Astrocyte (in vitro differentiated cells and primary cell): ENCODE results near the gene RAPGEF6. TPM values are rescaled to one million over a fixed set of nuclear protein-coding genes. Genes with fewer than 3 reads are reported as not detected.

ENCODE experiments used
- DNase-seq: peaks from one replicate; pipeline ENCODE4 v3.0.0-alpha.2; 2010; ENCODE audit warnings: low read depth
- FAIRE-seq: peaks from 2 replicates; lab custom pipeline; 2011; peaks lifted over from hg19 to GRCh38; lab: Jason Lieb, UNC
- H2AFZ ChIP-seq: 2 replicates; pipeline ENCODE4 v1.6.0; 2012; ENCODE audit warnings: low read depth, low read length, inconsistent platforms
- H3K27ac ChIP-seq: 2 replicates; pipeline ENCODE4 v1.5.1; 2011; ENCODE audit warnings: low read depth, low read length, inconsistent platforms
- H3K27me3 ChIP-seq: 2 replicates; pipeline ENCODE4 v1.6.0; 2011; ENCODE audit warnings: low read length, inconsistent platforms; ENCODE audit not compliant: insufficient read depth
- H3K36me3 ChIP-seq: 2 replicates; pipeline ENCODE4 v1.5.1; 2011; ENCODE audit warnings: low read length, inconsistent platforms; ENCODE audit not compliant: insufficient read depth
- H3K4me1 ChIP-seq: 2 replicates; pipeline ENCODE4 v1.5.1; 2011; ENCODE audit warnings: low read length, inconsistent platforms; ENCODE audit not compliant: insufficient read depth
- H3K4me2 ChIP-seq: 2 replicates; pipeline ENCODE4 v1.6.0; 2012; ENCODE audit warnings: low read length, inconsistent platforms
- H3K4me3 ChIP-seq: 2 replicates; pipeline ENCODE4 v1.5.1; 2011; ENCODE audit warnings: low read depth, mild to moderate bottlenecking, low read length, inconsistent platforms; ENCODE audit not compliant: insufficient read depth
- H3K79me2 ChIP-seq: 2 replicates; pipeline ENCODE4 v1.6.0; 2012; ENCODE audit warnings: mild to moderate bottlenecking, low read length, inconsistent platforms; ENCODE audit not compliant: insufficient read depth
- H3K9ac ChIP-seq: 2 replicates; pipeline ENCODE4 v1.6.0; 2012; ENCODE audit warnings: mild to moderate bottlenecking, low read length, inconsistent platforms
- H3K9me3 ChIP-seq: 2 replicates; pipeline ENCODE4 v1.5.1; 2012; ENCODE audit warnings: low read depth, mild to moderate bottlenecking, low read length, inconsistent platforms; ENCODE audit not compliant: insufficient read depth
- H4K20me1 ChIP-seq: 2 replicates; pipeline ENCODE4 v1.6.0; 2012; ENCODE audit warnings: low read length, inconsistent platforms; ENCODE audit not compliant: insufficient read depth
- H3K27ac Mint-ChIP-seq: one replicate; pipeline ENCODE4 v1.8.0; 2021; ENCODE audit warnings: mild to moderate bottlenecking, mixed read lengths; ENCODE audit not compliant: unreplicated experiment
- H3K27me3 Mint-ChIP-seq: one replicate; pipeline ENCODE4 v1.8.0; 2021; ENCODE audit warnings: low read depth, mixed read lengths; ENCODE audit not compliant: unreplicated experiment
- H3K36me3 Mint-ChIP-seq: one replicate; pipeline ENCODE4 v1.8.0; 2021; ENCODE audit warnings: low read depth, mixed read lengths; ENCODE audit not compliant: unreplicated experiment
- H3K4me1 Mint-ChIP-seq: one replicate; pipeline ENCODE4 v1.8.0; 2021; ENCODE audit warnings: low read depth, mixed read lengths; ENCODE audit not compliant: unreplicated experiment
- H3K4me3 Mint-ChIP-seq: one replicate; pipeline ENCODE4 v1.8.0; 2021; ENCODE audit warnings: mild to moderate bottlenecking, moderate library complexity, mixed read lengths; ENCODE audit not compliant: unreplicated experiment
- H3K9me3 Mint-ChIP-seq: one replicate; pipeline ENCODE4 v1.8.0; 2021; ENCODE audit warnings: mild to moderate bottlenecking, mixed read lengths; ENCODE audit not compliant: unreplicated experiment
- EZH2 ChIP-seq: IDR thresholded peaks from 2 replicates; pipeline ENCODE4 v1.6.1; 2012; ENCODE audit warnings: mild to moderate bottlenecking, low read length, inconsistent platforms; ENCODE audit not compliant: insufficient read depth
- total RNA-seq: library from RNA; stranded (reverse); gene quantifications from 2 replicates; pipeline ENCODE4 v1.2.1, GENCODE V29; 2021
- TF ChIP-seq, protein P1 (sequence below): IDR thresholded peaks from 2 replicates; pipeline ENCODE4 v1.5.1; 2011; ENCODE audit warnings: low read depth, mild to moderate bottlenecking, inconsistent platforms, low read length, moderate library complexity; ENCODE audit not compliant: insufficient read depth

The RAPGEF6 gene
- total RNA-seq, 1 donor from 2014 or later = 14.9 TPM

GRCh38 chr5:131581702-131582101 lies 53.3 kb downstream of the RAPGEF6 start:
- peaks cover 13% of the 10 kb centered on the region for H4K20me1 ChIP-seq
- no peak for DNase-seq
- TF ChIP-seq EZH2 = no peak
- TF ChIP-seq, protein P1, sequence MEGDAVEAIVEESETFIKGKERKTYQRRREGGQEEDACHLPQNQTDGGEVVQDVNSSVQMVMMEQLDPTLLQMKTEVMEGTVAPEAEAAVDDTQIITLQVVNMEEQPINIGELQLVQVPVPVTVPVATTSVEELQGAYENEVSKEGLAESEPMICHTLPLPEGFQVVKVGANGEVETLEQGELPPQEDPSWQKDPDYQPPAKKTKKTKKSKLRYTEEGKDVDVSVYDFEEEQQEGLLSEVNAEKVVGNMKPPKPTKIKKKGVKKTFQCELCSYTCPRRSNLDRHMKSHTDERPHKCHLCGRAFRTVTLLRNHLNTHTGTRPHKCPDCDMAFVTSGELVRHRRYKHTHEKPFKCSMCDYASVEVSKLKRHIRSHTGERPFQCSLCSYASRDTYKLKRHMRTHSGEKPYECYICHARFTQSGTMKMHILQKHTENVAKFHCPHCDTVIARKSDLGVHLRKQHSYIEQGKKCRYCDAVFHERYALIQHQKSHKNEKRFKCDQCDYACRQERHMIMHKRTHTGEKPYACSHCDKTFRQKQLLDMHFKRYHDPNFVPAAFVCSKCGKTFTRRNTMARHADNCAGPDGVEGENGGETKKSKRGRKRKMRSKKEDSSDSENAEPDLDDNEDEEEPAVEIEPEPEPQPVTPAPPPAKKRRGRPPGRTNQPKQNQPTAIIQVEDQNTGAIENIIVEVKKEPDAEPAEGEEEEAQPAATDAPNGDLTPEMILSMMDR = no peak
- H3K27me3 ChIP-seq = no peaks in the 10 kb centered on the region
- H3K27ac ChIP-seq = no peak overlapping the region
- H3K27me3 Mint-ChIP-seq = no peaks in the 10 kb centered on the region
- H3K4me3 Mint-ChIP-seq = no peak overlapping the region
- no peak for FAIRE-seq
- no peaks in the 10 kb centered on the region for H3K9me3 ChIP-seq
- no peaks in the 10 kb centered on the region for H3K36me3 ChIP-seq
- peaks cover 11% of the 10 kb centered on the region for H3K9me3 Mint-ChIP-seq
- H3K4me1 ChIP-seq = no peaks in the 10 kb centered on the region
- H3K9ac ChIP-seq = no peak overlapping the region
- no peak overlapping the region for H3K4me3 ChIP-seq
- no peak overlapping the region for H3K4me2 ChIP-seq
- peaks cover 19% of the 10 kb centered on the region for H3K36me3 Mint-ChIP-seq
- H3K27ac Mint-ChIP-seq = no peak overlapping the region
- peaks cover 10% of the 10 kb centered on the region for H3K4me1 Mint-ChIP-seq
- peaks cover 22% of the 10 kb centered on the region for H3K79me2 ChIP-seq
- no peak overlapping the region for H2AFZ ChIP-seq

GRCh38 chr5:131579917-131580671 lies 54.9 kb downstream of the RAPGEF6 start:
- Histone ChIP-seq H3K4me3 (no peak overlapping the region), H3K9me3 (no peaks in the 10 kb centered on the region), H3K79me2 (peaks cover 18% of the 10 kb centered on the region), H3K4me1 (no peaks in the 10 kb centered on the region), H3K36me3 (no peaks in the 10 kb centered on the region), H3K27ac (no peak overlapping the region), H2AFZ (no peak overlapping the region), H3K27me3 (no peaks in the 10 kb centered on the region), H3K4me2 (no peak overlapping the region), H4K20me1 (peaks cover 15% of the 10 kb centered on the region), H3K9ac (no peak overlapping the region)
- FAIRE-seq (no peak), DNase-seq (no peak)
- H3K36me3 Mint-ChIP-seq = peaks cover 17% of the 10 kb centered on the region
- peaks cover 11% of the 10 kb centered on the region for H3K9me3 Mint-ChIP-seq
- TF ChIP-seq, protein P1 = no peak
- TF ChIP-seq EZH2 = no peak
- no peak overlapping the region for H3K4me3 Mint-ChIP-seq
- no peaks in the 10 kb centered on the region for H3K27me3 Mint-ChIP-seq
- H3K27ac Mint-ChIP-seq = no peak overlapping the region
- H3K4me1 Mint-ChIP-seq = peaks cover 10% of the 10 kb centered on the region

DNA sequence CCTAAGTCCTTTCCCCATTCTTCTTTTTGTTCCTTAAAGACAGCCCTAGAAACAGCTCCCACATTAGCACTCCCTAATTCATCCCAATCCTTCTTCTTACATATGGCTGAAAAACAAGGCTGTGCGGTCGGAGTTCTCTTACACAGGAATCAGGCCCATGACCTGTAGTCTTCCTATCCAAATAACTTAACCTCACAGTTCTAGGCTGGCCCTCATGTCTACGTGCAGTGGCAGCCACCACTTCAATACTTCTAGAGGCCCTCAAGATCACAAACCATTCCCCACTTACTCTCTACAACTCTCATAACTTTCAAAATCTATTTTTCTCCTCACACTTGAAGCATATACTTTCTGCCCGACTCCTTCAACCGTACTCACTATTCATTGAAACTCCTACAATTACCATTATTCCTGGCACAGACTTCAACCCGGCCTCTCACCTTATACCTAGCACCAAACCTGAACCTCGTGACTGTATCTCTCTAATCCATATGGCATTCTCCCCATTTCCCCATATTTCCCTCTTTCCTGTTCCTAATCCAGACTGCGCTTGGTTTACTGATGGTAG lies 59.3 kb downstream of the RAPGEF6 start:
- H3K36me3 Mint-ChIP-seq = peaks cover 15% of the 10 kb centered on the region
- no peaks in the 10 kb centered on the region for H3K27me3 ChIP-seq
- H3K9ac ChIP-seq = no peak overlapping the region
- H3K9me3 Mint-ChIP-seq = peaks cover 11% of the 10 kb centered on the region
- TF ChIP-seq, protein P1 = no peak
- no peak for TF ChIP-seq EZH2
- no peaks in the 10 kb centered on the region for H3K27me3 Mint-ChIP-seq
- no peak overlapping the region for H3K27ac Mint-ChIP-seq
- H3K36me3 ChIP-seq = no peaks in the 10 kb centered on the region
- DNase-seq (no peak), FAIRE-seq (no peak)
- H3K9me3 ChIP-seq = no peaks in the 10 kb centered on the region
- H4K20me1 ChIP-seq = peaks cover 5% of the 10 kb centered on the region
- H3K4me3 Mint-ChIP-seq = no peak overlapping the region
- no peaks in the 10 kb centered on the region for H3K4me1 Mint-ChIP-seq
- H3K27ac ChIP-seq = no peak overlapping the region
- no peaks in the 10 kb centered on the region for H3K4me1 ChIP-seq
- no peak overlapping the region for H3K4me3 ChIP-seq
- H3K79me2 ChIP-seq = peaks cover 8% of the 10 kb centered on the region
- no peak overlapping the region for H2AFZ ChIP-seq
- no peak overlapping the region for H3K4me2 ChIP-seq
